HUES48 (cell line): Measurements from ENCODE around the gene TTC39C.

Experiments used
- H3K27ac ChIP-seq: one replicate; pipeline ENCODE4 v1.7.0; 2013; ENCODE audit warnings: low read depth, low read length, inconsistent platforms
- H3K27me3 ChIP-seq: 2 replicates; pipeline ENCODE4 v1.6.1; 2013; ENCODE audit warnings: mild to moderate bottlenecking, low read length; ENCODE audit not compliant: control insufficient read depth, insufficient read depth
- H3K36me3 ChIP-seq: 2 replicates; pipeline ENCODE4 v1.6.1; 2013; ENCODE audit warnings: low read length; ENCODE audit not compliant: control insufficient read depth, insufficient read depth
- H3K4me1 ChIP-seq: 2 replicates; pipeline ENCODE4 v1.6.1; 2013; ENCODE audit warnings: mild to moderate bottlenecking, low read length; ENCODE audit not compliant: control insufficient read depth, insufficient read depth
- H3K4me3 ChIP-seq: 2 replicates; pipeline ENCODE4 v1.5.1; 2013; ENCODE audit warnings: mild to moderate bottlenecking, low read depth, low read length
- H3K9ac ChIP-seq: 2 replicates; pipeline ENCODE4 v1.6.1; 2013; ENCODE audit warnings: mild to moderate bottlenecking, low read depth, low read length, moderate library complexity
- H3K9me3 ChIP-seq: 2 replicates; pipeline ENCODE4 v1.6.1; 2013; ENCODE audit warnings: low read length; ENCODE audit not compliant: control insufficient read depth, insufficient read depth

Gene TTC39C

GRCh38 chr18:24039671-24040070 lies 25.1 kb downstream of the TTC39C start:
- H3K4me1 ChIP-seq: no peaks in the 10 kb centered on the region
- no peak overlapping the region for H3K9ac ChIP-seq
- H3K4me3 ChIP-seq: no peak overlapping the region
- H3K27me3 ChIP-seq: no peaks in the 10 kb centered on the region
- no peaks in the 10 kb centered on the region for H3K9me3 ChIP-seq
- H3K36me3 ChIP-seq: no peaks in the 10 kb centered on the region
- H3K27ac ChIP-seq: no peak overlapping the region

DNA sequence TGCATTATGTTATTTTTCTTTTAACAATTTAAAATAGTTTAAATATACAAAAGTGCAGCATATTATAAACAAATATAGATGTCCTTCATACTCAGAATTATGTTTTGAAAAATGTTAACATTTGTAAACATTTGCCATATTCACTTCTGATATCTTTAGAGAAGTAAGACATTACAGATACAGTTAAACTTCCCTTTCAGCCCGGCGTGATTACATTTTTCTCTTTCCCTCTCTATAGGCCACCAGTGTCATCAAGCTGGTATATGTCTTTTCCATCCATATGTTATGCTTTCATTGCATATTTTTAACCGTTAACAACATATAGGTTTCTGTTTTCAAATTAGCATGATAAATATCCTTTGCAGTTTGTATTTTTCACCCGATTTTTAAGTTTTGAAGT lies 27.1 kb downstream of the TTC39C start:
- Histone ChIP-seq H3K9me3 (no peaks in the 10 kb centered on the region), H3K4me1 (no peaks in the 10 kb centered on the region), H3K36me3 (no peaks in the 10 kb centered on the region), H3K27ac (no peak overlapping the region), H3K9ac (no peak overlapping the region), H3K27me3 (no peaks in the 10 kb centered on the region), H3K4me3 (no peak overlapping the region)

DNA sequence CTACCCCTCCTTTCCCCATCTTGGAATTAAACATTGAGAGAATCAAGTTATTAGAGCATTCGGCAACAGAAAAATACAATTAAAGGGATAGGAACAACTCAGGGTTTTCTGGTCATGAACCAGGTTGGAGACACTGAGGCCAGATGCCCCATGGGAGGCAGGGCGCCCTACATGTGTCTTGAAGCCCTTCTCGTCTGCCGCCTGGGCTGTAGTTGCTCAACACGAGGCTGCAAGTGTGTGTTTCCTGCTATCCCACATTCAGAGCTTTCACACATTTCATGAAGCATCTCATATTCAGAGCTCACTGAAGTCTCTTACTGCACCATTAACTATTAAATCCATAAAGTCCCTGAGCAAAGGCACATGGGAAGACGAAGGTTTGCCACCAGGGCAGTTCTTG lies 28.8 kb downstream of the TTC39C start:
- Histone ChIP-seq H3K4me1 (no peaks in the 10 kb centered on the region), H3K4me3 (no peak overlapping the region), H3K9me3 (no peaks in the 10 kb centered on the region), H3K27ac (no peak overlapping the region), H3K27me3 (no peaks in the 10 kb centered on the region), H3K9ac (no peak overlapping the region), H3K36me3 (no peaks in the 10 kb centered on the region)

- H3K9ac ChIP-seq: no peak overlapping the region
- H3K4me1 ChIP-seq: no peaks in the 10 kb centered on the region
- H3K27me3 ChIP-seq: no peaks in the 10 kb centered on the region
- no peak overlapping the region for H3K27ac ChIP-seq
- no peak overlapping the region for H3K4me3 ChIP-seq
- no peaks in the 10 kb centered on the region for H3K9me3 ChIP-seq
- no peaks in the 10 kb centered on the region for H3K36me3 ChIP-seq
Observed at GRCh38 chr18:24048261-24048660, 33.7 kb downstream of the TTC39C start.

DNA sequence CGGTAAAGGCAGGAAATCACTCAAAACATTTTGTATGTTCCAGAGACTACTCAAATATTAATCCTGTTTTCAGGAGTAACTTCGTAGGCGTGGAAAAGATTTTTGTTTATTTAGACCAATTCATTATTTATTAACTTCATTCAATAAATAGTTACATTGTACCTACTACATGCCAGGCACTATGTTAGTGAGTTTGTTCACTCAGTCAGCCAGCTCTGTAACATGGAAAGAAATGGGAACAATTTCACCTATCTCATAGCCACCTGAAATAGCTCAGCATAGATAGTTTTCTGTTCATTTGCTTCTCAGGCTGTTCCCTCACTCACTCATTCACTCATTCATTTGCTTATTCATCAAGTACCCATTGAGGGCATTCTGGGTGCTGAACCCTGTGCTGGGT lies 34.6 kb downstream of the TTC39C start:
- no peaks in the 10 kb centered on the region for H3K9me3 ChIP-seq
- H3K36me3 ChIP-seq: no peaks in the 10 kb centered on the region
- H3K4me3 ChIP-seq: no peak overlapping the region
- H3K9ac ChIP-seq: no peak overlapping the region
- no peak overlapping the region for H3K27ac ChIP-seq
- peaks cover 2% of the 10 kb centered on the region; the same call in 1 of the 2 replicates for H3K4me1 ChIP-seq
- no peaks in the 10 kb centered on the region for H3K27me3 ChIP-seq

GRCh38 chr18:24051031-24051947 lies 36.7 kb downstream of the TTC39C start:
- H3K9ac ChIP-seq: no peak overlapping the region
- no peaks in the 10 kb centered on the region for H3K36me3 ChIP-seq
- no peaks in the 10 kb centered on the region for H3K27me3 ChIP-seq
- H3K9me3 ChIP-seq: no peaks in the 10 kb centered on the region
- peaks cover 15% of the 10 kb centered on the region for H3K4me1 ChIP-seq
- no peak overlapping the region for H3K27ac ChIP-seq
- H3K4me3 ChIP-seq: no peak overlapping the region

DNA sequence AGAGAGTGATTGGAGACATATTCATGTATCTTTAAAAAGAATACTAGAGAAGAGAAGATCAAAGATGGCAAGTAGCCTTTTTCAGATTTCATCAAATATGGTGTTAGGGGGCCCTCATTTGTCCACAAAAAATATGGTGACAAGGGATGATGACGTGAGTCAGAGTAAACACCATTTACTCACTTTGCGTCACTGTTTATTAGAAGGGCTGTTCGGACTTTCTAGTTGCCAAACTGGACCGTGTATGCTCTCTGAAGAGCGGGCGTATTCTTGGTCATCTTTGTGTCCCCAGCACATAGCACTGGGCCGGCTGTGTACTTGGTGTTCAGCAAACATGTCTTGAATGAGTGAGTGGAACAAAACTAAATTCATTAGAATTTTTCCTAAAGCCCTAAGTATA lies 37.5 kb downstream of the TTC39C start:
- Histone ChIP-seq H3K36me3 (no peaks in the 10 kb centered on the region), H3K9ac (no peak overlapping the region), H3K9me3 (no peaks in the 10 kb centered on the region)

DNA sequence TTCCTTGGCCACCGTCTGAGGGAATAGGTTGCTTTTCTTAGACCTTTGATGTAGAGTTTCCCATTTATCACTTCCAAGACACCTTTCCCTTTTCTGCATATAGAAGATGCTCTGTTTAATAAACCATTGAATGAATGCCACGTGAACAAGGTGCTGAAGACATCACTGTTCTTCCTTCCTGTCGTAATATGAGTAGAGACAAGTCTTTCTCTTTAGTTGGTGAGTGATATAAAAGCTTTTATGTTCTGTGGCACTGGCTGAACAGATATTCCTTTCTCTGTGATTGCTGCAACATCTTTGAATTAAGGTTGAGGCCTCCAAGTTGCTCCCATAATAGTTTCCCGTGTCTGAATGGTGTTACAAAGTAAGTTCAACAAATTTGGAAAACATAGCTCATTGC lies 38.7 kb downstream of the TTC39C start:
- Histone ChIP-seq H3K4me3 (no peak overlapping the region), H3K27me3 (no peaks in the 10 kb centered on the region), H3K27ac (no peak overlapping the region), H3K9ac (no peak overlapping the region), H3K4me1 (peaks cover 15% of the 10 kb centered on the region), H3K36me3 (no peaks in the 10 kb centered on the region), H3K9me3 (no peaks in the 10 kb centered on the region)

More for the DNA sequence above, 37.5 kb downstream of the TTC39C start:
- H3K27me3 ChIP-seq: no peaks in the 10 kb centered on the region
- H3K27ac ChIP-seq: no peak overlapping the region
- H3K4me3 ChIP-seq: no peak overlapping the region
- H3K4me1 ChIP-seq: peaks cover 15% of the 10 kb centered on the region

- no peak overlapping the region for H3K9ac ChIP-seq
- no peaks in the 10 kb centered on the region for H3K36me3 ChIP-seq
- H3K27me3 ChIP-seq: no peaks in the 10 kb centered on the region
- no peak overlapping the region for H3K4me3 ChIP-seq
- no peak overlapping the region for H3K27ac ChIP-seq
- no peaks in the 10 kb centered on the region for H3K9me3 ChIP-seq
- H3K4me1 ChIP-seq: peaks cover 15% of the 10 kb centered on the region
Observed at GRCh38 chr18:24054130-24054529, 39.6 kb downstream of the TTC39C start.

GRCh38 chr18:24055009-24055804 lies 40.7 kb downstream of the TTC39C start:
- Histone ChIP-seq H3K27me3 (no peaks in the 10 kb centered on the region), H3K9me3 (no peaks in the 10 kb centered on the region), H3K36me3 (no peaks in the 10 kb centered on the region), H3K4me1 (peaks cover 15% of the 10 kb centered on the region), H3K9ac (no peak overlapping the region), H3K27ac (no peak overlapping the region), H3K4me3 (no peak overlapping the region)

GRCh38 chr18:24055878-24056277 lies 41.3 kb downstream of the TTC39C start:
- Histone ChIP-seq H3K4me3 (no peak overlapping the region), H3K9ac (no peak overlapping the region), H3K36me3 (no peaks in the 10 kb centered on the region), H3K9me3 (no peaks in the 10 kb centered on the region), H3K4me1 (peaks cover 15% of the 10 kb centered on the region), H3K27me3 (no peaks in the 10 kb centered on the region), H3K27ac (no peak overlapping the region)
